Tibial nerve (tissue), 4 donors: Measurements from ENCODE around the gene FLOT2. TPM values are rescaled to one million over a fixed set of nuclear protein-coding genes. Genes with fewer than 3 reads are reported as not detected.
A peak's percentile ranks its signal among the peaks of the same experiment; 100 is the strongest.

Experiments used
- DNase-seq, 2 donors: peaks; one replicate each; pipeline ENCODE4 v3.0.0-alpha.2; 2019; ENCODE audit warnings: low spot score in 2 of 2
- H3K27ac ChIP-seq, 4 donors: fragments of 200-600 bp; sonication (generic) in 3 of 4; one replicate each; pipeline ENCODE4 v1.5.1; 2017 to 2019; ENCODE audit warnings: mild to moderate bottlenecking in 1 of 4
- H3K27me3 ChIP-seq, 2 donors: fragments of 200-600 bp; sonication (generic) in 1 of 2; one replicate each; pipeline versions ENCODE4 v1.5.1 to v1.6.0; 2017 to 2019
- H3K36me3 ChIP-seq, 3 donors: fragments of 200-600 bp; sonication (generic); one replicate each; pipeline ENCODE4 v1.5.1; 2018 to 2019
- H3K4me1 ChIP-seq, 4 donors: fragments of 200-600 bp; sonication (generic) in 3 of 4; one replicate each; pipeline ENCODE4 v1.5.1; 2017 to 2019
- H3K4me3 ChIP-seq, 4 donors: fragments of 200-600 bp; sonication (generic) in 3 of 4; one replicate each; pipeline ENCODE4 v1.5.1; 2017 to 2019; ENCODE audit warnings: mild to moderate bottlenecking in 1 of 4, moderate library complexity in 1 of 4
- H3K9me3 ChIP-seq, 4 donors: fragments of 200-600 bp; sonication (generic) in 3 of 4; one replicate each; pipeline ENCODE4 v1.5.1; 2017 to 2019
- EP300 ChIP-seq, 2 donors: sonication (generic); formaldehyde crosslinking; IDR thresholded peaks; one replicate each; pipeline ENCODE4 v1.6.1; 2017; ENCODE audit warnings: antibody characterized with exemption in 2 of 2, mild to moderate bottlenecking in 1 of 2
- POLR2A ChIP-seq, 2 donors: fragments of 450-650 bp; IDR thresholded peaks; one replicate each; pipeline ENCODE4 v1.6.1; 2017; ENCODE audit warnings: antibody characterized with exemption in 2 of 2, mild to moderate bottlenecking in 2 of 2, moderate library complexity in 2 of 2
- WGBS, 2 donors: methylation state at CpG; one replicate each; pipeline ENCODE4 v1.1.5; 2018; 5-methylcytosine and 5-hydroxymethylcytosine counted together
- total RNA-seq, 4 donors: library from RNA; depleted of rRNA; stranded (reverse); fragments of >200 nt; gene quantifications; one replicate each; pipeline ENCODE4 v1.1.0, GENCODE V29; 2016
- TF ChIP-seq, protein P1 (sequence below), 5 experiments: fragments of 200-600 bp in 3 of 5; fragments of 450-650 bp in 2 of 5; sonication (generic) in 3 of 5; IDR thresholded peaks; one replicate each; pipeline ENCODE4 v1.5.1; 2016 to 2019; ENCODE audit warnings: antibody characterized with exemption in 5 of 5, mild to moderate bottlenecking in 3 of 5, moderate library complexity in 2 of 5

FLOT2 gene
- total RNA-seq, 4 donors from 2014 or later, result 54.8 to 84.9 (median 65.2) TPM

GRCh38 chr17:28917465-28917864 lies 19.9 kb upstream of the FLOT2 start:
- H3K4me1 ChIP-seq, result no peaks in the 10 kb centered on the region
- no peaks in the 10 kb centered on the region for H3K27me3 ChIP-seq
- peaks cover 8 to 100% (median 69%) of the 10 kb centered on the region in 3 donors for H3K36me3 ChIP-seq
- H3K9me3 ChIP-seq, result no peaks in the 10 kb centered on the region
- no peak for DNase-seq
- H3K27ac ChIP-seq, result no peak overlapping the region
- H3K4me3 ChIP-seq, result no peak overlapping the region
- WGBS, 2 donors, result 74 to 78% methylated on average over 5 of the region's 5 CpGs
- TF ChIP-seq EP300 (IDR thresholded peaks at IDR 0.05) (no peak), POLR2A (IDR thresholded peaks at IDR 0.05) (no peak)
- TF ChIP-seq, protein P1, sequence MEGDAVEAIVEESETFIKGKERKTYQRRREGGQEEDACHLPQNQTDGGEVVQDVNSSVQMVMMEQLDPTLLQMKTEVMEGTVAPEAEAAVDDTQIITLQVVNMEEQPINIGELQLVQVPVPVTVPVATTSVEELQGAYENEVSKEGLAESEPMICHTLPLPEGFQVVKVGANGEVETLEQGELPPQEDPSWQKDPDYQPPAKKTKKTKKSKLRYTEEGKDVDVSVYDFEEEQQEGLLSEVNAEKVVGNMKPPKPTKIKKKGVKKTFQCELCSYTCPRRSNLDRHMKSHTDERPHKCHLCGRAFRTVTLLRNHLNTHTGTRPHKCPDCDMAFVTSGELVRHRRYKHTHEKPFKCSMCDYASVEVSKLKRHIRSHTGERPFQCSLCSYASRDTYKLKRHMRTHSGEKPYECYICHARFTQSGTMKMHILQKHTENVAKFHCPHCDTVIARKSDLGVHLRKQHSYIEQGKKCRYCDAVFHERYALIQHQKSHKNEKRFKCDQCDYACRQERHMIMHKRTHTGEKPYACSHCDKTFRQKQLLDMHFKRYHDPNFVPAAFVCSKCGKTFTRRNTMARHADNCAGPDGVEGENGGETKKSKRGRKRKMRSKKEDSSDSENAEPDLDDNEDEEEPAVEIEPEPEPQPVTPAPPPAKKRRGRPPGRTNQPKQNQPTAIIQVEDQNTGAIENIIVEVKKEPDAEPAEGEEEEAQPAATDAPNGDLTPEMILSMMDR (IDR thresholded peaks at IDR 0.05), result no peak

DNA sequence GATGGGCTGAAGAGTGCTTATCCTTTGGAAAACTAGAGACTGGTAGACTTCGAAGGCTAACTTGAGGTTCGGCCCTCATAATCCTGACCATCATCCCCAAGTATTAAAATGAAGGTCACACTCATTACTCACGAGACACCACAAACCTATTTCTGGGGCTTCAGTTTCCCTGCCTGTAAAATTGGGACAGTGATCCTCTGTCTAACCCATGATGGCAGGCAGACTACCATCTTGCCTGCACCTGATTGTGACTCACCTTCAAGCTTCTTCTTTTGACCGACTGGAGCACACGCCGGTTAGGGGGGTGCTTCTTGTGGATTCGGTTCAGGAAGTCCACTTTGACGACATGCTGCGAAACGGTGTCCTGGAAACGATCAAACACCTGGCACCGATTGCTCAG lies 19.5 kb upstream of the FLOT2 start:
- Histone ChIP-seq H3K27ac (no peak overlapping the region), H3K36me3 (peaks cover 8 to 100% (median 70%) of the 10 kb centered on the region in 3 donors), H3K4me3 (no peak overlapping the region), H3K9me3 (no peaks in the 10 kb centered on the region), H3K4me1 (no peaks in the 10 kb centered on the region), H3K27me3 (no peaks in the 10 kb centered on the region)
- DNase-seq, result no peak
- TF ChIP-seq POLR2A (IDR thresholded peaks at IDR 0.05), result no peak
- TF ChIP-seq, protein P1 (IDR thresholded peaks at IDR 0.05), result no peak
- TF ChIP-seq EP300 (IDR thresholded peaks at IDR 0.05), result no peak
- WGBS, 2 donors, result 85 to 86% methylated on average over 12 of the region's 12 CpGs

DNA sequence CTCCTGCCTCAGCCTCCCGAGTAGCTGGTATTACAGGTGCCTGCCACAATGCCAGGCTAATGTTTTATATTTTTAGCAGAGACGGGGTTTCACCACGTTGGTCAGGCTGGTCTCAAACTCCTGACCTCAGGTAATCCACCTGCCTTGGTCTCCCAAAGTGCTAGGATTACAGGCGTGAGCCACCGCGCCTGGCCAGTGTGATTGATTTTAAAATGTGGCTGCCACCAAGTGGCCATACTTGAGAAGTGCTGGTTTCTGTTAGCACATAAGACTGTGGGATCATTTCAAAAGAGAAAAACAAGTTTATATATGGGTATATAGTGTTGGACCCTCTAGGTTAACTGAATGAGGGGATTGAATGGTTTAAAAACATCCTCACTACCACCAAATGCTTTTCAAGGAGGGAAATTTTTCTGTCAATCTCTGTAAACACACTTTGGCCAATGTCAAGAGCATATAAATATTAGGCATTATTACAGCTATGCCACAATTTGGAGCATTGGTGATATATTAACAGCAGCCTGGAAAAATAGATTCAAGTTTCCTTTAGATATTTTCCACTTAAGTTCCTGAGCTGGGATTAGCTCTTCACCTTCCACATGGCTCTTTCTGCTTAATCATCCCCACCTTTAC lies 18.9 kb upstream of the FLOT2 start:
- peak in 1 of 2 donors; percentile 50 for DNase-seq
- Histone ChIP-seq H3K4me1 (peaks cover 0 to 6% (median 0%) of the 10 kb centered on the region in 4 donors), H3K27ac (no peak overlapping the region), H3K36me3 (peaks cover 8 to 100% (median 72%) of the 10 kb centered on the region in 3 donors), H3K9me3 (no peaks in the 10 kb centered on the region), H3K27me3 (no peaks in the 10 kb centered on the region), H3K4me3 (no peak overlapping the region)
- no peak for TF ChIP-seq POLR2A (IDR thresholded peaks at IDR 0.05)
- TF ChIP-seq, protein P1 (IDR thresholded peaks at IDR 0.05), result peak; percentile 45 to 74 (median 60)
- no peak for TF ChIP-seq EP300 (IDR thresholded peaks at IDR 0.05)
- 47 to 54% methylated on average over 6 of the region's 6 CpGs for WGBS, 2 donors

GRCh38 chr17:28912938-28913333 lies 15.4 kb upstream of the FLOT2 start:
- Histone ChIP-seq H3K36me3 (peaks cover 9 to 97% (median 74%) of the 10 kb centered on the region in 3 donors), H3K27ac (no peak overlapping the region), H3K9me3 (no peaks in the 10 kb centered on the region), H3K27me3 (no peaks in the 10 kb centered on the region), H3K4me3 (no peak overlapping the region), H3K4me1 (peaks cover 0 to 22% (median 8%) of the 10 kb centered on the region in 4 donors)
- TF ChIP-seq POLR2A (IDR thresholded peaks at IDR 0.05) (no peak), EP300 (IDR thresholded peaks at IDR 0.05) (no peak)
- TF ChIP-seq, protein P1 (IDR thresholded peaks at IDR 0.05), result no peak
- WGBS, 2 donors, result 93 to 94% methylated on average over 6 of the region's 6 CpGs
- DNase-seq, result no peak

DNA sequence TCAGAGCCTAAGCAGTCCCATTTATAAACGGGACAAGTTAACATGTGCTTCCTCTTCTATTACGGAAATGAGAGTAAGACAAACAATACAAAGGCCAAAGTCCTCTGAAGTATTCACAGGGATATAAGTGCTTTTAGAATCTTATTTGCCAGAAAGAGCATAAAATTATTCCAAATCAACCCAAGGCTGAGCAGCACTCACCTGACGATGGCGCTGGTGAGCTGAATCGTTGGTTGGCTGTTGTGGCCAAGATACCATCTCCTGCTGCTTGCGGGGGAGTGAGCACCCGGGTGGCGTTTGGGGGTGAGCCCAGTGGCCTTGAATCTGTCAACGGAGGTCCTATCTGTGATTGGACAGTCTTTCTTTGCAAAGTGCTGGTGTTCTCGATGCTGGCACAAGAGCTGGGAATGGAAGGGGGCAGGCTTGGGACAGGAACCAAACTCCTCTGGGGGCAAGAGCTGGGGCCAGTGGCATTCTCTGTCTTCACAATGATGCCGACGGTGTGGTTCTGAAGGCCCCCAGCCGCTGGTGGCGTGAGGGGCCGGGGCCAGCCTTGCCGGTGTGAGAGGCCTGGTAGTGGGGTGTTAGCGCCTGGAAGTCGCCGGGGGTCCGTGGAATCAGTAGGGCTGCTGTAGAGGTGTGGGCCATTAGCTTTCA lies 14.9 kb upstream of the FLOT2 start:
- no peak for DNase-seq

More for the DNA sequence above, 14.9 kb upstream of the FLOT2 start:
- Histone ChIP-seq H3K27me3 (no peaks in the 10 kb centered on the region), H3K4me3 (no peak overlapping the region), H3K27ac (no peak overlapping the region), H3K4me1 (peaks cover 0 to 27% (median 10%) of the 10 kb centered on the region in 4 donors), H3K36me3 (peaks cover 9 to 97% (median 68%) of the 10 kb centered on the region in 3 donors), H3K9me3 (no peaks in the 10 kb centered on the region)
- TF ChIP-seq, protein P1 (IDR thresholded peaks at IDR 0.05), result no peak
- TF ChIP-seq EP300 (IDR thresholded peaks at IDR 0.05) (no peak), POLR2A (IDR thresholded peaks at IDR 0.05) (no peak)
- 83 to 91% methylated on average over 20 of the region's 20 CpGs for WGBS, 2 donors
